ENCODE measurements around the gene DHX58. TPM values are rescaled to one million over a fixed set of nuclear protein-coding genes. Genes with fewer than 3 reads are reported as not detected.
"Not testable (repeated sequence)": the region's sequence is repeated elsewhere in the genome, so short reads cannot be mapped to it uniquely, and the experiment has no call there.

Gene DHX58
- total RNA-seq = 1 to 10 TPM; 7.0 to 7.6 TPM

DNA sequence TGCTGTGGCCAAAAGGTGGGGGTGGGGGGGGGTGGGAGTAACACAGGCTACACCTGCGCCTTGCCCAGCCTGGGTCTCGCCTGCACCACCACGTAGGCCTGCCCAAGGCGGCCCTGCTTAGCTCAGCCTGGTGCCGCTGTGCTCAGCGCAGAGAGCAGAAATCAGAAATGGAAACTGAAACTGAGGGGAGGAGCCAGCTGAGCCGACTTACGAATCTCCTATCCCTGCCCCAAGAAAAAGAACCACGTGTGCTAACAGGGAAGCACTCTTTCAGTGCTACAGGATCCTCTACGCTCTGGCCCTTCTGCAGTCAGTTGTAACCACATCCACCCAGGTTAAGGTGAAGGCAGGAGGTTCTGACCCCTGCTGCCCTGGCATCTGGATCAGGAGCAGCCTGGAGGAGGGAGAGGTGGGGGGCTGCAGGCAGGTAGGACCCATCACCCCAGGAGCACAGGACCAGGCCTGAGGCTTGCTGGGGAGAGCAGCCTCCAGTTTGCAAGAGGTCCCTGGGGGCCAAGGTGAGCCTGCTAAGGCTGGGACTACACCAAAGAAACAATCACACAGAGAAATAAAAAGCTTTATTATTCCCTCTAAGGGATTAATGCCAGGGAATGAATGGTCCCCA is at the start of gene DHX58:
Gene DHX58, minus strand, starts transcription at position 163 of the 625 bp plus-strand sequence. CDS start 822 bp downstream, outside the sequence.
- ChIA-PET POLR2A (interaction anchor here (0.6 to 3.0 kb wide), 8 partner anchors 9 to 182 kb away, joined by 3 to 7 read pairs (median 4); partner anchors contain the start of genes CNP, DNAJC7, KAT2A and NKIRAS2), CTCF (interaction anchor here (0.9 to 4.6 kb wide), 9 partner anchors 45 to 199 kb away, joined by 3 to 29 read pairs (median 3); partner anchors contain the start of genes DNAJC7, KCNH4 and NKIRAS2)

DNA sequence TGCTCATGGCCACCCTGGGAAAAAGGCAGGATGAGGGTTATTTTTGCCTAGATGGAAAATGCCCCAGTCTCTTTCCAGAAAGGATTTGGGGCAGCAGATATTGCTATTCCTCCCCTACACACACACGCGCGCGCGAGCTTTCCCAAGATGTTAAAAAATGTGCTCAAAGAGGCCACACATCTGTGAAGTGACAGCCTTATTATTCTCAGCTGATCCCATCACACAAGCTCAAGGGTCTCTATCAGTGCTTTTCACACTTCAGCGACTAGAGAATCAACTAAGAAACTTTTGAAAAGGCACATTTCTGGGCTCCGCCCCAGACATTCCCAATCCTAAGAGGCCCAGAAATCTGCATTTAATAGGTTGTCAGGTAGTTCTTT is 48.0 kb upstream of the DHX58 start:
- CTCF ChIA-PET = no interaction called here
- POLR2A ChIA-PET = no interaction called here

GRCh38 chr17:42159796-42160530 is 47.4 kb upstream of the DHX58 start:
- POLR2A ChIA-PET = no interaction called here
- CTCF ChIA-PET = no interaction called here

DNA sequence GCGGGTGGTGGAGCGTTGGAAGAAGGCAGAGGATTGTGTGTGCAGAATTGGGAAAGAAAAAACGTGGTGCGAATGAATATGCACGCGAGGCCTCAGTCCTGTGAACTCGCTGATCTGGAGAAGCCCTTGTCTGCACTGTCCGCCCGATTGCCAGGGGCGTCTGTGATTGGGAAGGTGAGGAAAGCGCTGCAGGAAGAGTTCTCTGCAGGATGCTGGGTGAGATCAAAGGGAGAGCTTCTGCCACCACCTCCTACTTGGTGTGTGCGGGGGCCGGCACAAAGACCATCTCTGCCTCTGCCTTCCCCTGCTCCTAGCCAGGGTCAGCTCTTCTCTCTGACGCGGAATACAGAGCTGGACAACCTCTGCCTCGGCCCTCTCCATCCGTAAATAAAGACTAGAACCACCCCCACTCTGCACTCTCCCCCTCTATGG is 43.1 kb upstream of the DHX58 start:
- CTCF ChIA-PET = no interaction called here
- POLR2A ChIA-PET = no interaction called here

DNA sequence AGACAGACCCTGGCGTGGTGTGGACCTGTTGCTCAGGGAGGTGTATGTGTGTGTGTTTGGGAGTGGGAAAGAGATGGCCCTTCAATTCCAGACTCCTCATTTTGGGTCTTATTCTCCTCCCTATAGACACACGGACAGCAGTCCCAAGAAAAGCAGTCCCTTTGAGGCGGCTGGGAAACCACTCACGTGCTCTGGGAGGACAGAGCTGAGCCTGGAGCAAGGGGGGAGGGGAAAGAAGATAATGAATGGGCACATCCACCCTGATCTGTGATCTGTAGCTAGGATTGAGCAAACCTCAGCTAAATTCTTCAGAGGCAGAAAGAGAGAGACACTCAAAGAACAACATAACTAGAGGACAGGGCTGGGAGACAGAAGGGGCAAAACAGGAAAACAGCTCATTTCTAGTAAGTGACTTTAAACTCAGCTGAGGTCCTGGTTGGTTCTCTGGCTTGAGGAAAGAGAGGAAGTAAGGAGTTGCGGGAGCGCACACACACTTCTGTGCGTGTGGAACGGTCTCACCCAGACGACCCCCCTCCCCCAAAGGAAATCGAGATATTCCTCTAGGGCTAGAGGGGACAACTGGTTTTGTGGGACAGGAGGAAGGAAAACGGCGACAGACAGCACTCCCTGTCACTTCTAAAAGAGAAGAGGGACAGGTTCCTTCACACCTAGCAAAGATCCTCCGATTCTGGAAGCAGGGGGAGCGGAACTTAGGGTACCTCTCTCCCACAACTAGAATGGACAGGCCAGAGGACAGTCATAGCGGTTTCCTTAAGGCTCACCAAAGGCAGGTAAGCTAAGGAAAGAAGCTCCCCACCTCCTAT is 41.6 kb upstream of the DHX58 start:
- POLR2A ChIA-PET = interaction anchor here (1.0 kb wide), 1 partner anchor 40 kb away, joined by 3 read pairs; no protein-coding TSS in a partner anchor
- CTCF ChIA-PET = interaction anchor here (0.6 to 1.6 kb wide), 3 partner anchors 25 to 221 kb away, joined by 3 read pairs; no protein-coding TSS in a partner anchor

GRCh38 chr17:42146911-42147607 is 34.5 kb upstream of the DHX58 start:
- ChIA-PET CTCF (interaction anchor here (0.7 kb wide), 1 partner anchor 37 kb away, joined by 4 read pairs; no protein-coding TSS in a partner anchor), POLR2A (no interaction called here)

DNA sequence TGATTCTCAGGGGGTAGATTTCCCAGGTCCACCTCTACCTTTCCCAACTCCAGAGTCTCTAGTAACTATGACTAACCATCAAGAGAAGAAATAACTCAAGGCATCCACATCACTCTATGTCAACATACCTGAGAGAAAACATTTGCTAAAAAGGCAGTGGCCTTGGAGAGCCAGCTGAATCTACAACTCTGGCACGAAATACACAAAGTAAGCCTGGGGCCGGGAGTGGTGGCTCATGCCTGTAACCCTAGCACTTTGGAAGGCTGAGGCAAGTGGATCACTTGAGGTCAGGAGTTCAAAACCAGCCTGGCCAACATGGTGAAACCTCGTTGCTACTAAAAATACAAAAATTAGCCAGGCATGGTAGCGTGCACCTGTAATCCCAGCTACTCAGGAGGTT is 30.6 kb upstream of the DHX58 start:
- CTCF ChIA-PET = not testable (repeated sequence)
- POLR2A ChIA-PET = interaction anchor here (0.6 kb wide), 1 partner anchor 11 kb away, joined by 3 read pairs; no protein-coding TSS in a partner anchor

DNA sequence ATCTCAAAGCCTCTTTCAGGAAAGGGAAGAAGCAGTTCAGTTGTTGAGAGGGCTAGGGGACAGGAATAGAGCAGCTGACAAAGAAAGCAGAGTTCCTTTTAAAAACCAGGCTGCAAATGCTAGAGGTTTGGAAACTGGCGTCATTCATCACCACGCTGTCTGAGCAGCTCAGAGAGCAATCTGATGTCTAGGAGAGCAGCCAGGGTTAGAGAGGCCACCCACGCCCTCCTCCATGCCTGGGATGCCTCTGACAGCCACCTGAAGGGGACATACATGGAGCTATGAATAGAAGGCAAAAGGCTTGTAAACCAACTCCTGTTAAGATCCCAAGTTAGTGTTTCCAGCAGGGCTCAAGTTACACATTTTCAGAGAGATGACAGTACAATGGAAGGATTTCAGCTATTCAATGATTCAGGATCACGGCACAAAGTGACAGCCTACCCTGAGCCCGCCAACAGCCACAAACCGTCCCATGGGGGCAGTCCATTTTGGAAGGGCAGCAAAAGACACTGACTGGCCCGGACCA is 29.9 kb upstream of the DHX58 start:
- POLR2A ChIA-PET = interaction anchor here (0.5 to 0.6 kb wide), 2 partner anchors 10 to 45 kb away, joined by 3 read pairs; no protein-coding TSS in a partner anchor
- CTCF ChIA-PET = no interaction called here

GRCh38 chr17:42141382-42141781 is 28.9 kb upstream of the DHX58 start:
- POLR2A ChIA-PET = no interaction called here

DNA sequence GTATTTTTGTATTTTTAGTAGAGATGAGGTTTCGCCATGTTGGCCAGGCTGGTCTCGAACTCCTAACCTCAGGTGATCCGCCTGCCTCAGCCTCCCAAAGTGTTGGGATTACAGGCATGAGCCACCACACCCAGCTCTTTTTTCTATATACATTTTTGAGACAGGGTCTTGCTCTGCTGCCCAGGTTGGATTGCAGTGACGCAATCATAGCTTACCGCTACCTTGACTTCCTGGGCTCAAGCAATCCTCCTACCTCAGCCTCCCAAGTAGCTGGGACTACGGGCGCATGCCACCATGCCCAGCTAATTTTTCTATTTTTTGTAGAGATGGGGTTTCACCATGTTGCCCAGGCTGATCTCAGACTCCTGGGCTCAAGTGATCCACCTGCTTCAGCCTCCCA is 28.2 kb upstream of the DHX58 start:
- CTCF ChIA-PET = interaction anchor here (1.0 to 1.6 kb wide), 2 partner anchors 10 to 74 kb away, joined by 3 read pairs; no protein-coding TSS in a partner anchor

More at GRCh38 chr17:42141382-42141781, 28.9 kb upstream of the DHX58 start:
- CTCF ChIA-PET = interaction anchor here (1.0 to 1.6 kb wide), 2 partner anchors 9 to 75 kb away, joined by 3 read pairs; no protein-coding TSS in a partner anchor

GRCh38 chr17:42138749-42139492 is 26.4 kb upstream of the DHX58 start:
- ChIA-PET CTCF (interaction anchor here (1.0 kb wide), 1 partner anchor 19 kb away, joined by 3 read pairs; no protein-coding TSS in a partner anchor), POLR2A (no interaction called here)

More for the DNA sequence above, 28.2 kb upstream of the DHX58 start:
- POLR2A ChIA-PET = not testable (repeated sequence)

GRCh38 chr17:42136654-42137051 is 24.1 kb upstream of the DHX58 start:
- POLR2A ChIA-PET = interaction anchor here (0.7 kb wide), 1 partner anchor 16 kb away, joined by 5 read pairs; no protein-coding TSS in a partner anchor
- CTCF ChIA-PET = interaction anchor here (0.8 to 1.2 kb wide), 2 partner anchors 9 to 85 kb away, joined by 3 to 4 read pairs; no protein-coding TSS in a partner anchor

- CTCF ChIA-PET = interaction anchor here (0.8 kb wide), 2 partner anchors 8 to 177 kb away, joined by 3 read pairs; no protein-coding TSS in a partner anchor
- POLR2A ChIA-PET = no interaction called here
These were observed 23.4 kb upstream of the DHX58 start for GRCh38 chr17:42135664-42136653.

DNA sequence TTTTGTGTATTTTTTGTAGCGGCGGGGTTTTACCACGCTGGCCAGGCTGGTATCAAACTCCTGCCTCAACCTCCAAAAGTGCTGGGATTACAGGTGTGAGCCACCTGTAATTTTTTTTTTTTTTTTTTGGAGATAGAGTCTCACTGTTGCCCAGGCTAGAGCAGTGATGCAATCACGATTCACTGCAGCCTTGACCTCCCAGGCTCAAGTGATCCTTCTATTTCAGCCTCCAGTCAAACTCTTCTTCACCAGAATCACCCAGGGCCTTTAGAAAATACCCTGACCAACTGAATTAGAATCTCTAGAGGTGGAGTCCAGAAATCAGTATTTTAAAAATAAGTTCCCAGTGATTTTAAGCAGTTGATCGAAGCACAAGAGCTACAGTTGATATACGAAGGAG is 22.6 kb upstream of the DHX58 start:
- ChIA-PET CTCF (interaction anchor here (0.8 kb wide), 1 partner anchor 178 kb away, joined by 3 read pairs; no protein-coding TSS in a partner anchor), POLR2A (no interaction called here)

- POLR2A ChIA-PET = no interaction called here
These were observed 21.0 kb upstream of the DHX58 start for GRCh38 chr17:42133461-42134041.

GRCh38 chr17:42132941-42133340 is 20.4 kb upstream of the DHX58 start:
- CTCF ChIA-PET = interaction anchor here (1.4 to 1.6 kb wide), 2 partner anchors 16 to 19 kb away, joined by 3 to 4 read pairs; no protein-coding TSS in a partner anchor

More at GRCh38 chr17:42133461-42134041, 21.0 kb upstream of the DHX58 start:
- CTCF ChIA-PET = interaction anchor here (1.0 to 1.4 kb wide), 2 partner anchors 16 to 29 kb away, joined by 4 read pairs; no protein-coding TSS in a partner anchor

More at GRCh38 chr17:42132941-42133340, 20.4 kb upstream of the DHX58 start:
- POLR2A ChIA-PET = interaction anchor here (1.2 kb wide), 1 partner anchor 10 kb away, joined by 3 read pairs; no protein-coding TSS in a partner anchor
